A673 (cell line): ENCODE measurements around the gene THAP4.

Source experiments
- EZH2 ChIP-seq: fragments of 200-600 bp; sonication (generic); IDR thresholded peaks from 2 replicates; pipeline ENCODE4 v1.6.1; 2017; ENCODE audit warnings: borderline replicate concordance, low read depth, mild to moderate bottlenecking, mixed read lengths, antibody characterized with exemption, low read length; ENCODE audit not compliant: poor library complexity, severe bottlenecking
- TF ChIP-seq, protein P1 (sequence below): fragments of 300-800, 200-600 bp; sonication (generic); conservative IDR thresholded peaks from 2 replicates; pipeline ENCODE4 v1.5.1; 2017; ENCODE audit warnings: low read depth, mild to moderate bottlenecking, antibody characterized with exemption, low read length, moderate library complexity, mixed read lengths

DNA sequence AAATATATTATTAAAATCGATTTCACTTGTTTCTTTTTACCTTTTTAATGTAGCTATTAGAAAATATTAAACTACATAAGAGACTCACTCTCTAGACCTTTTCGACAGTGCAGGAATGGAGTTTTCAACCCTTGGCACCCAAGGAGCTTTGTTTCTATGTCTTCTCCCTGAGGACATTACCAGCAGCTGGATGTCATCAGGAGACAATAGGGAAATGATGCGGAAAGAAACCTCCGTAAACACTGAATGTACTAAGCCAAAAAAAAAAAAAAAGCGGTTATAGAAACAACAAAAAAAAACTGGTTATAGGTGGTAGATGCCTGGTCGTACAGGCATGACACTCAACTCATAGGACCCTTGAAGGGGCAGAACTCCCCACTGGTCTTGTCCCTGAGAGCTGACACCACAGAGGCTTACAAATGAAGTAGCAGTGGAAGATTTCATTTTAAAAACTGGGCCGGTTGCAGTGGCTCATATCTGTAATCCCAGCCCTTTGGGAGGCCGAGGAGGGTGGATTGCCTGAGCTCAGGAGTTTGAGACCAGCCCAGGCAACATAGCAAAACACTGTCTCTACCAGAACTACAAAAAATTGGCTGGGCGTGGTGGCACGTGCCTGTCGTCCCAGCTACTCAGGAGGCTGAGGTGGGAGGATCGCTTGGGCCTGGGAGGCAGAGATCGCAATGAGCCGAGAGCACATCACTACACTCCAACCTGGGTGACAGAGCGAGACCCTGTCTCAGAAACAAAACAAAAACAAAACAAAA lies 23.8 kb downstream of the THAP4 start:
- TF ChIP-seq, protein P1, sequence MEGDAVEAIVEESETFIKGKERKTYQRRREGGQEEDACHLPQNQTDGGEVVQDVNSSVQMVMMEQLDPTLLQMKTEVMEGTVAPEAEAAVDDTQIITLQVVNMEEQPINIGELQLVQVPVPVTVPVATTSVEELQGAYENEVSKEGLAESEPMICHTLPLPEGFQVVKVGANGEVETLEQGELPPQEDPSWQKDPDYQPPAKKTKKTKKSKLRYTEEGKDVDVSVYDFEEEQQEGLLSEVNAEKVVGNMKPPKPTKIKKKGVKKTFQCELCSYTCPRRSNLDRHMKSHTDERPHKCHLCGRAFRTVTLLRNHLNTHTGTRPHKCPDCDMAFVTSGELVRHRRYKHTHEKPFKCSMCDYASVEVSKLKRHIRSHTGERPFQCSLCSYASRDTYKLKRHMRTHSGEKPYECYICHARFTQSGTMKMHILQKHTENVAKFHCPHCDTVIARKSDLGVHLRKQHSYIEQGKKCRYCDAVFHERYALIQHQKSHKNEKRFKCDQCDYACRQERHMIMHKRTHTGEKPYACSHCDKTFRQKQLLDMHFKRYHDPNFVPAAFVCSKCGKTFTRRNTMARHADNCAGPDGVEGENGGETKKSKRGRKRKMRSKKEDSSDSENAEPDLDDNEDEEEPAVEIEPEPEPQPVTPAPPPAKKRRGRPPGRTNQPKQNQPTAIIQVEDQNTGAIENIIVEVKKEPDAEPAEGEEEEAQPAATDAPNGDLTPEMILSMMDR: no peak
- TF ChIP-seq EZH2: no peak
